CD4-positive, alpha-beta memory T cell (primary cell): ENCODE data around the gene PJVK. TPM values are rescaled to one million over a fixed set of nuclear protein-coding genes. Genes with fewer than 3 reads are reported as not detected.

Experiments
- CTCF ChIA-PET: fragments of 350-600 bp; sonication (Branson Sonifier 250); formaldehyde crosslinking; loops from one replicate; lab custom pipeline; 2021; ENCODE audit warnings: inconsistent platforms; ENCODE audit not compliant: partially characterized antibody; lab: Charles Lee
- POLR2A ChIA-PET: fragments of 350-600 bp; sonication (Branson Sonifier 250); formaldehyde crosslinking; loops from one replicate; lab custom pipeline; 2021; ENCODE audit not compliant: partially characterized antibody; lab: Charles Lee
- DNase-seq, 5 donors: peaks; one replicate each; pipeline versions ENCODE4 v3.0.0 to v3.0.0-alpha.2; 2020 to 2022; ENCODE audit warnings: mixed read lengths in 1 of 5
- H3K27ac ChIP-seq: one replicate; pipeline ENCODE4 v1.7.0; 2013; ENCODE audit warnings: low read depth, low read length
- H3K27me3 ChIP-seq: 2 replicates; pipeline ENCODE4 v1.7.0; 2013; ENCODE audit warnings: mild to moderate bottlenecking, low read length, moderate library complexity; ENCODE audit not compliant: insufficient read depth
- H3K36me3 ChIP-seq: 2 replicates; pipeline ENCODE4 v1.7.0; 2013; ENCODE audit warnings: mild to moderate bottlenecking, low read length, moderate library complexity; ENCODE audit not compliant: insufficient read depth
- H3K4me1 ChIP-seq: 2 replicates; pipeline ENCODE4 v1.7.0; 2013; ENCODE audit warnings: mild to moderate bottlenecking, low read length, moderate library complexity; ENCODE audit not compliant: insufficient read depth
- H3K4me3 ChIP-seq, 2 donors: one replicate each; pipeline ENCODE4 v1.7.0; 2013; ENCODE audit warnings: low read length in 2 of 2, mild to moderate bottlenecking in 1 of 2
- H3K9me3 ChIP-seq, 2 donors: one replicate each; pipeline ENCODE4 v1.7.0; 2013; ENCODE audit warnings: low read length in 2 of 2, control low read depth in 1 of 2; ENCODE audit not compliant: control insufficient read depth in 1 of 2
- H3K27ac Mint-ChIP-seq, 7 donors: one replicate each; pipeline ENCODE4 v1.8.0; 2020 to 2021; ENCODE audit warnings: mixed read lengths in 7 of 7, mild to moderate bottlenecking in 6 of 7, inconsistent platforms in 3 of 7, moderate library complexity in 3 of 7
- H3K27me3 Mint-ChIP-seq, 2 donors: one replicate each; pipeline ENCODE4 v1.8.0; 2020 to 2021; ENCODE audit warnings: mixed read lengths in 2 of 2
- H3K36me3 Mint-ChIP-seq, 2 donors: one replicate each; pipeline ENCODE4 v1.8.0; 2020 to 2021; ENCODE audit warnings: mixed read lengths in 2 of 2, inconsistent platforms in 1 of 2, mild to moderate bottlenecking in 1 of 2
- H3K4me1 Mint-ChIP-seq, 4 donors: one replicate each; pipeline ENCODE4 v1.8.0; 2020 to 2021; ENCODE audit warnings: mixed read lengths in 4 of 4, mild to moderate bottlenecking in 1 of 4
- H3K4me3 Mint-ChIP-seq, 8 donors: one replicate each; pipeline ENCODE4 v1.8.0; 2020 to 2021; ENCODE audit warnings: mixed read lengths in 8 of 8, mild to moderate bottlenecking in 7 of 8, moderate library complexity in 6 of 8, inconsistent platforms in 3 of 8
- H3K9me3 Mint-ChIP-seq, 8 donors: one replicate each; pipeline ENCODE4 v1.8.0; 2020 to 2021; ENCODE audit warnings: mixed read lengths in 8 of 8, mild to moderate bottlenecking in 5 of 8, inconsistent platforms in 3 of 8, moderate library complexity in 1 of 8
- intact Hi-C: fragments of 100-400 bp; cut with micrococcal nuclease; formaldehyde crosslinking; loops from one replicate; pipeline ENCODE4 v1.15.1; 2023
- polyA plus RNA-seq, 2 donors: library from polyadenylated mRNA; unstranded; fragments of 300-500 nt; fragmentation: Illumina TruSeq; gene quantifications; one replicate each; pipeline ENCODE4 v1.2.3, GENCODE V29; 2021
- total RNA-seq, 2 experiments: library from RNA; stranded (reverse); gene quantifications; one replicate each; pipeline ENCODE4 v1.2.3, GENCODE V29; 2021

PJVK gene
- total and polyA plus RNA-seq, 4 experiments from 2014 or later, result 0.23 to 4.1 (median 2.0) TPM

GRCh38 chr2:178473373-178473772, 22.2 kb downstream of the PJVK start:
- H3K27ac Mint-ChIP-seq, result no peak overlapping the region
- no peaks in the 10 kb centered on the region for H3K4me1 ChIP-seq
- H3K9me3 ChIP-seq, result no peaks in the 10 kb centered on the region
- H3K27me3 ChIP-seq, result no peaks in the 10 kb centered on the region
- no peaks in the 10 kb centered on the region for H3K9me3 Mint-ChIP-seq
- no peaks in the 10 kb centered on the region for H3K36me3 ChIP-seq
- H3K4me3 ChIP-seq, result no peak overlapping the region
- DNase-seq, result no peak
- intact Hi-C loops, result no loop called here
- peaks cover 2 to 6% (median 4%) of the 10 kb centered on the region in 4 donors for H3K4me1 Mint-ChIP-seq
- H3K27me3 Mint-ChIP-seq, result no peaks in the 10 kb centered on the region
- H3K4me3 Mint-ChIP-seq, result no peak overlapping the region
- CTCF ChIA-PET, result no interaction called here
- H3K36me3 Mint-ChIP-seq, result peaks cover 0 to 2% of the 10 kb centered on the region in 2 donors
- POLR2A ChIA-PET, result no interaction called here
- H3K27ac ChIP-seq, result no peak overlapping the region

DNA sequence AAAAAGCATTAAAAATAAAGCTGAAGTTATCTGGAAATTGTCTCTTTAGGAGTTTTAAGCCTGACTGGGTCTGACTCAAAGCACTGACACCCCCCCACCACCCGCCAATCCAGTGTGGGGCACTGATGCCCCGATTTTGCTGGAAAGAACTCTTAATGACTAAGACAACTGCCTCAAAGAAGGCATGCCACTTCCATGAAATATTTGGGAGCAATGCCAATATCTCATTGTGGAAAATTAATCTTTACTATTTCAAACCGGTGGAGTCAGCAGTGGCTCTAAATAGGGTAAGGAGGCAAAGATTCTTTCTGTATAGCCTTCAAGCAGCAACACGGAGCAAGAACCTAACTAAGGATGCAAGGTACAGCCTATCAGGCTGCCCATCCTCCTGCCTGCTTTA, 22.8 kb downstream of the PJVK start:
- no peaks in the 10 kb centered on the region for H3K27me3 Mint-ChIP-seq
- H3K4me1 Mint-ChIP-seq, result peaks cover 5 to 10% (median 9%) of the 10 kb centered on the region in 4 donors
- intact Hi-C loops, result no loop called here
- H3K9me3 ChIP-seq, result no peaks in the 10 kb centered on the region
- POLR2A ChIA-PET, result interaction anchor here (1.4 kb wide), 1 partner anchor 23 kb away, joined by 4 read pairs; the partner anchor contains the start of genes PJVK and PRKRA
- peaks cover 0 to 6% of the 10 kb centered on the region in 2 donors for H3K36me3 Mint-ChIP-seq
- peaks cover under 1% of the 10 kb centered on the region for H3K4me1 ChIP-seq
- no peak overlapping the region for H3K4me3 Mint-ChIP-seq
- no peak overlapping the region for H3K27ac Mint-ChIP-seq
- no peak for DNase-seq
- H3K9me3 Mint-ChIP-seq, result no peaks in the 10 kb centered on the region
- H3K27ac ChIP-seq, result no peak overlapping the region
- no peaks in the 10 kb centered on the region for H3K36me3 ChIP-seq
- no peak overlapping the region for H3K4me3 ChIP-seq
- CTCF ChIA-PET, result interaction anchor here (1.2 kb wide), 1 partner anchor 23 kb away, joined by 3 read pairs; the partner anchor contains the start of genes PJVK and PRKRA
- H3K27me3 ChIP-seq, result no peaks in the 10 kb centered on the region

DNA sequence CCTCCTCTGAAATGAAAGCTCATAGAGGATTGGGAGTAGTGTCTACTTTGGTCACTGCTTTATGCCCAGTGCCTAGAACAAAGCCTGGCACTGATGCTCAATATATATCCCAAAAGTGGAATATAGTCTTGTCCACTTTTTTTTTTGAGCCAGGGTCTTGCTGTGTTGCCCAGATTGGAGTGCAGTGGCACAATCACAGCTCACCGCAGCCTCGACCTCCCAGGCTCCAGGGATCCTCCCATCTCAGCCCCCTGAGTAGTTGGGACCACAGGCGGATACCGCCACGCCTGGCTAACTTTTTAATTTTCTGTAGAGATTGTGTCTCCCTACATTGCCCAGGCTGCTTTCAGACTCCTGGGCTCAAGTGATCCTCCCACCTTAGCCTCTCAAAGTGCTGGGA, 23.4 kb downstream of the PJVK start:
- DNase-seq, result no peak
- intact Hi-C loops, result no loop called here
- Mint-ChIP-seq H3K27ac (no peak overlapping the region), H3K9me3 (no peaks in the 10 kb centered on the region), H3K4me3 (no peak overlapping the region), H3K36me3 (peaks cover 0 to 6% of the 10 kb centered on the region in 2 donors), H3K4me1 (peaks cover 10 to 16% (median 15%) of the 10 kb centered on the region in 4 donors), H3K27me3 (no peaks in the 10 kb centered on the region)
- H3K36me3 ChIP-seq, result no peaks in the 10 kb centered on the region
- CTCF ChIA-PET, result interaction anchor here (1.2 kb wide), 1 partner anchor 24 kb away, joined by 3 read pairs; the partner anchor contains the start of genes PJVK and PRKRA
- H3K4me3 ChIP-seq, result no peak overlapping the region
- no peaks in the 10 kb centered on the region for H3K9me3 ChIP-seq
- H3K27me3 ChIP-seq, result no peaks in the 10 kb centered on the region
- H3K27ac ChIP-seq, result no peak overlapping the region
- POLR2A ChIA-PET, result interaction anchor here (1.4 kb wide), 1 partner anchor 24 kb away, joined by 4 read pairs; the partner anchor contains the start of genes PJVK and PRKRA
- H3K4me1 ChIP-seq, result peaks cover 7% of the 10 kb centered on the region

GRCh38 chr2:178476477-178476876, 25.3 kb downstream of the PJVK start:
- peaks cover 0 to 8% of the 10 kb centered on the region in 2 donors for H3K36me3 Mint-ChIP-seq
- no peak overlapping the region for H3K27ac ChIP-seq
- no peak for DNase-seq
- no peaks in the 10 kb centered on the region for H3K36me3 ChIP-seq
- no peaks in the 10 kb centered on the region for H3K27me3 ChIP-seq
- ChIA-PET CTCF (no interaction called here), POLR2A (interaction anchor here (0.9 kb wide), 1 partner anchor 25 kb away, joined by 3 read pairs; the partner anchor contains the start of genes PJVK and PRKRA)
- H3K4me1 ChIP-seq, result peaks cover 19% of the 10 kb centered on the region
- H3K27me3 Mint-ChIP-seq, result no peaks in the 10 kb centered on the region
- intact Hi-C loops, result no loop called here
- peaks cover 18 to 30% (median 21%) of the 10 kb centered on the region in 4 donors for H3K4me1 Mint-ChIP-seq
- H3K4me3 ChIP-seq, result no peak overlapping the region
- no peak overlapping the region for H3K4me3 Mint-ChIP-seq
- no peaks in the 10 kb centered on the region for H3K9me3 Mint-ChIP-seq
- peak overlapping the region in 3 of 7 donors; percentile 37 to 65 (median 52) for H3K27ac Mint-ChIP-seq
- H3K9me3 ChIP-seq, result no peaks in the 10 kb centered on the region

GRCh38 chr2:178477443-178478129, 26.4 kb downstream of the PJVK start:
- H3K4me1 ChIP-seq, result peaks cover 30% of the 10 kb centered on the region
- H3K4me1 Mint-ChIP-seq, result peaks cover 28 to 42% (median 32%) of the 10 kb centered on the region in 4 donors
- no peaks in the 10 kb centered on the region for H3K36me3 ChIP-seq
- no peaks in the 10 kb centered on the region for H3K27me3 Mint-ChIP-seq
- intact Hi-C loops, result loop anchor here (1.0 to 2.0 kb wide), 4 partner anchors 19 to 63 kb away; partner anchors contain the start of genes PJVK and PRKRA
- ChIA-PET CTCF (no interaction called here), POLR2A (interaction anchor here (1.2 kb wide), 1 partner anchor 26 kb away, joined by 4 read pairs; the partner anchor contains the start of genes PJVK and PRKRA)
- no peaks in the 10 kb centered on the region for H3K27me3 ChIP-seq
- H3K9me3 ChIP-seq, result no peaks in the 10 kb centered on the region
- H3K4me3 Mint-ChIP-seq, result peak overlapping the region; percentile 96 to 100 (median 99)
- peak overlapping the region; percentile 81 for H3K27ac ChIP-seq
- DNase-seq, result no peak
- no peaks in the 10 kb centered on the region for H3K9me3 Mint-ChIP-seq
- H3K36me3 Mint-ChIP-seq, result peaks cover 0 to 8% of the 10 kb centered on the region in 2 donors
- H3K27ac Mint-ChIP-seq, result peak overlapping the region; percentile 96 to 100 (median 99)
- no peak overlapping the region for H3K4me3 ChIP-seq

DNA sequence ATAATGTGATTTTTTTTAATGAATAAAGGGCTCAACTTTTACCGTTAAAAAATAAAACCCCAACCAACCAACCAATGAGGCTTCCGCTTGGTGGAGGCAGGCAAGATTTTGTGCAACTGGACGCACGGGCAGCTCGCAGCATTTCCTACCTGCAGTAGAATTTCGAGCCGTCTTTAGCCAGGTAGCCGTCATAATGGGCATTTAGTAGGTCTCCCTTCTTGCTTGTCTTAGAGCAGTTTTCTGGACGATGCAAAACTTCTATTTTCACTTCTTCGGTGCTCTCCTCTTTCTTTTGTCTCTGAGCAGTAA, 26.9 kb downstream of the PJVK start:
- Histone ChIP-seq H3K4me3 (peak overlapping the region; percentile 96 to 100), H3K36me3 (no peaks in the 10 kb centered on the region), H3K4me1 (peaks cover 35% of the 10 kb centered on the region), H3K9me3 (no peaks in the 10 kb centered on the region), H3K27me3 (no peaks in the 10 kb centered on the region), H3K27ac (peak overlapping the region; percentile 81)
- H3K4me1 Mint-ChIP-seq, result peaks cover 33 to 46% (median 36%) of the 10 kb centered on the region in 4 donors
- H3K27me3 Mint-ChIP-seq, result no peaks in the 10 kb centered on the region
- CTCF ChIA-PET, result no interaction called here
- H3K36me3 Mint-ChIP-seq, result peaks cover 0 to 8% of the 10 kb centered on the region in 2 donors
- DNase-seq, result no peak
- H3K4me3 Mint-ChIP-seq, result peak overlapping the region; percentile 96 to 100 (median 99)
- POLR2A ChIA-PET, result interaction anchor here (1.2 kb wide), 1 partner anchor 27 kb away, joined by 4 read pairs; the partner anchor contains the start of genes PJVK and PRKRA
- H3K27ac Mint-ChIP-seq, result peak overlapping the region; percentile 96 to 100 (median 99)
- intact Hi-C loops, result loop anchor here (1.0 to 2.0 kb wide), 4 partner anchors 19 to 64 kb away; partner anchors contain the start of genes PJVK and PRKRA
- no peaks in the 10 kb centered on the region for H3K9me3 Mint-ChIP-seq
